Measurements from ENCODE around the gene COL23A1.

The COL23A1 gene

DNA sequence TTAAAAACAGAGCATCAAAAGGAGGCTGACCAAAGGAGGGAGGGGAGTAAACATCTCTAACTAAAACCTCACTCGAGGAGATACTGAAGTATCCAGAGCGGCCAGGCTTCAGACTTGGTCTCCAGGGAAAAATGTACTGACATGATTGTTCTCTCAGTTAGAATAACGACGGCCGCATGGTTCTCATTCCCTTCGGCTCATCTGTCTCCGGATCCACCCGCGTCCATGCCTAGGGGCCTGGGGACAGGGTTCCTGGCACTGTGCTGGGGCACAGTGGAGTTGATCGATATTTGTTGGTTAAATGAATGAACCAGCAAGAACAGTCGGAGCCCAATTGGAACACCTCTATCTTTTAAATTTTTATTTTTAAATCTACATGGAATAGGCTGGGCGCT, 190.5 kb downstream of the COL23A1 start:
- Histone ChIP-seq H3K27me3 (ENCODE audit: control insufficient read depth, insufficient read depth, low read length) (no peaks in the 10 kb centered on the region), H3K9ac (ENCODE audit: low read depth, low read length) (no peak overlapping the region), H3K36me3 (ENCODE audit: control insufficient read depth, insufficient read depth, low read length) (no peaks in the 10 kb centered on the region), H3K4me1 (ENCODE audit: control insufficient read depth, insufficient read depth, low read length) (no peaks in the 10 kb centered on the region; the same call in 1 of the 2 replicates), H3K27ac (ENCODE audit: low read depth, low read length) (no peak overlapping the region), H3K4me3 (ENCODE audit: low read depth, low read length) (no peak overlapping the region), H3K9me3 (ENCODE audit: control insufficient read depth, insufficient read depth, low read length) (no peaks in the 10 kb centered on the region)

DNA sequence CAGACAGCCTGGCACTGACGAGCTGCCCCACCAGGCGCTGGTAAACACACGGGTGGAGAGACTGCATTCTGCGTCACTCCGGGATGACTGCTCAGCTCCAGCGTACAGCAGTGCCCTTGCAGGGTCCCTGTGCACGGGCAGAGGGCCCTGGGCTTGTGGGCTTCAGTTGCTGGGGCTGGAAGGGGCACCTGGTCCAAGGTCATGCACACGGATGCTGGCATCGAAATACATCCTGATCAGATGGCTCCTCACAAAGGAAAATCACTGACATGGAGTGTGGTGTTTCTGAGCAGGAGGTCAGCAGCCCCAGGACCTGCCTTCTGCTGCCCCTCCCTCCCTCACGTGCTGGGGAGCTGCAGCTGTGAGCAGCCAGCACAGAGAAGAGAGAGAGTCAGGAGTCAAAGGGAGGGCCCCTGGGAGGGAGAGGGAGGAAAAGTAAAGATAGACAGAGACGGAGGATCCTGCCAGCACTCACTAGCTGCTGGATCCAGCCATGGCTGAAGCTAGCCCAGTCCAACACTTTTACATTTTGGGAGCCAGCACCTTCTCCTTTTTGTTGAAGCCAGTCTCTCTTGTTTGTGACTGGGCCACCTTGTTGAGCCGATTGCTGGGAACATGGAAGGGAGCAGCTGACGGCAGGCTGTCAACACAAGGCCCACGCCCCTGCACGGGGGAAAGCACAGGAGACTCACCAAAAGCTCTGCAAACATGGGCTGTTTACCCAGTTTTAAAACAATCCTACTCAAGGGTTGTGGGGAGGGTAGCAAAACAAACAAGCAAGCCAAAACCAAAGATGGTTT, 191.1 kb downstream of the COL23A1 start:
- Histone ChIP-seq H3K36me3 (ENCODE audit: control insufficient read depth, insufficient read depth, low read length) (no peaks in the 10 kb centered on the region), H3K27me3 (ENCODE audit: control insufficient read depth, insufficient read depth, low read length) (no peaks in the 10 kb centered on the region), H3K4me3 (ENCODE audit: low read depth, low read length) (no peak overlapping the region), H3K4me1 (ENCODE audit: control insufficient read depth, insufficient read depth, low read length) (no peaks in the 10 kb centered on the region; the same call in 1 of the 2 replicates), H3K9me3 (ENCODE audit: control insufficient read depth, insufficient read depth, low read length) (no peaks in the 10 kb centered on the region), H3K9ac (ENCODE audit: low read depth, low read length) (no peak overlapping the region), H3K27ac (ENCODE audit: low read depth, low read length) (no peak overlapping the region)

DNA sequence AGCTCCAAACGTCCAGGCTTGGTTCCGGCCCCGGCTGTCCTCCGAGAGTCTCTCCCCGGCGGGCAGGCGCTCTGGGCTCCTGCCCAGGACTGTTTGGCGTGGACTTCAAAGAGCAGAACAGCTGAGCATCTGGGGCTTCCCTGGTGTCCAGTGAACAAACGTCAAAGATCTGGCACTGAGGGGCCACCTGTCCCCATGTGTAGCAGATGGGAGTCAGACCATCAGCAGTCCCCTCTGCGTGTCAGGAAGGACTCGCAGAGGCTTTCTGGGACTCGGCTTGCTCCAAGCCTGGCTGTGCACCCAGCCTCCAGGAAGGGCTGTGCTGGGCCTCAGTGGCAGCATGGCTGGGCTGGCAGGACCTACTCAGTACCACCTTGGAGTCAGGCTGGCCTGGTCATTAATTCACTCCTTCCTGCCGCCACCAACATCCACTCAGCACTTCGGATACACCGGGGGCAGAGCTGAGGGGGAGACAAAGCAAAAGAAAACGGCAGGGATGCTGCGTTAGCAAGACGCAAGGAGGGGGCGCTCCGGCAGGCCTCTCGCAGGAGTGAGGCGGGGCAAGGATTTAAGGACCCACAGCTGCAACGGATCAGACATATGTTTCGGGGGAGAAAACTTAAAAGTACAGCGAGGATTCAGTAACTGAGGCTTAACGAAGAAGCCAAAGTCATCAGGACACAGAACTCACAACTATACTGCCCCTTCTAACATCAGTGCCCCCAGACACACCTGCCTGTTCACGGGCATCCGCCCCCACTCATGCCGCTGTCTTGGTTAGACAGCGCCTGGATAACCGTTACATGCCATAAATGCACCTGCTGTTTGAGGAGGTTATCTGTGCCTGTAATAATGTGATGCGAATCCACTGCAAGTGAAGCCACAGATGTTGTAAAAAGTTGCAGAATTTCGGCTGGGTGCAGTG, 193.1 kb downstream of the COL23A1 start:
- no peaks in the 10 kb centered on the region for H3K9me3 ChIP-seq (ENCODE audit: control insufficient read depth, insufficient read depth, low read length)
- no peaks in the 10 kb centered on the region for H3K27me3 ChIP-seq (ENCODE audit: control insufficient read depth, insufficient read depth, low read length)
- H3K9ac ChIP-seq (ENCODE audit: low read depth, low read length): no peak overlapping the region
- H3K36me3 ChIP-seq (ENCODE audit: control insufficient read depth, insufficient read depth, low read length): no peaks in the 10 kb centered on the region
- no peaks in the 10 kb centered on the region; the same call in 1 of the 2 replicates for H3K4me1 ChIP-seq (ENCODE audit: control insufficient read depth, insufficient read depth, low read length)
- H3K4me3 ChIP-seq (ENCODE audit: low read depth, low read length): no peak overlapping the region
- H3K27ac ChIP-seq (ENCODE audit: low read depth, low read length): no peak overlapping the region

GRCh38 chr5:178394074-178394473, 196.1 kb downstream of the COL23A1 start:
- Histone ChIP-seq H3K4me3 (ENCODE audit: low read depth, low read length) (no peak overlapping the region), H3K36me3 (ENCODE audit: control insufficient read depth, insufficient read depth, low read length) (no peaks in the 10 kb centered on the region), H3K9ac (ENCODE audit: low read depth, low read length) (no peak overlapping the region), H3K4me1 (ENCODE audit: control insufficient read depth, insufficient read depth, low read length) (no peaks in the 10 kb centered on the region; the same call in 1 of the 2 replicates), H3K9me3 (ENCODE audit: control insufficient read depth, insufficient read depth, low read length) (no peaks in the 10 kb centered on the region), H3K27ac (ENCODE audit: low read depth, low read length) (no peak overlapping the region), H3K27me3 (ENCODE audit: control insufficient read depth, insufficient read depth, low read length) (no peaks in the 10 kb centered on the region)

GRCh38 chr5:178392931-178393394, 197.2 kb downstream of the COL23A1 start:
- H3K4me3 ChIP-seq (ENCODE audit: low read depth, low read length): no peak overlapping the region
- H3K9ac ChIP-seq (ENCODE audit: low read depth, low read length): no peak overlapping the region
- no peaks in the 10 kb centered on the region for H3K36me3 ChIP-seq (ENCODE audit: control insufficient read depth, insufficient read depth, low read length)
- no peaks in the 10 kb centered on the region for H3K27me3 ChIP-seq (ENCODE audit: control insufficient read depth, insufficient read depth, low read length)
- no peaks in the 10 kb centered on the region; the same call in 1 of the 2 replicates for H3K4me1 ChIP-seq (ENCODE audit: control insufficient read depth, insufficient read depth, low read length)
- H3K9me3 ChIP-seq (ENCODE audit: control insufficient read depth, insufficient read depth, low read length): no peaks in the 10 kb centered on the region
- H3K27ac ChIP-seq (ENCODE audit: low read depth, low read length): no peak overlapping the region

DNA sequence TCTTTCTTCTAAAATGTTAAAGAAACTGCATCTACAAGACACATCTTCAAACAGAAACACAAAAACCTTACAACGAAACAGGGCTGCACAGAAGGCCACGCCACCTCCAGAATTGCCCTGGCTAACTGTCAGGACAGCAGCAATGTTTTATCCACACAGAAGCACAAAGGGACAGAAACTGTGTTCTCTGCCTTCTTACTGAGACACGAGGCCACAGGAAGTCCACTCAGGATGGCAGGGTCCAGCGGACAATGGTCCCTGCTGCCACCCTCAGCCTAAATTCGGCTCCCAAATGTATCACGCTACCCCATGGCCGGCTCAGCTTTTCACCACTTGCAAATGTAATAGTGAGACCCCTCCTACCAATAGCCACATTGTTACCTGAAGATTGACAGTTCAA, 197.8 kb downstream of the COL23A1 start:
- H3K36me3 ChIP-seq (ENCODE audit: control insufficient read depth, insufficient read depth, low read length): no peaks in the 10 kb centered on the region
- no peak overlapping the region for H3K27ac ChIP-seq (ENCODE audit: low read depth, low read length)
- no peak overlapping the region for H3K9ac ChIP-seq (ENCODE audit: low read depth, low read length)
- no peaks in the 10 kb centered on the region for H3K9me3 ChIP-seq (ENCODE audit: control insufficient read depth, insufficient read depth, low read length)
- no peaks in the 10 kb centered on the region; the same call in 1 of the 2 replicates for H3K4me1 ChIP-seq (ENCODE audit: control insufficient read depth, insufficient read depth, low read length)
- H3K4me3 ChIP-seq (ENCODE audit: low read depth, low read length): no peak overlapping the region
- no peaks in the 10 kb centered on the region for H3K27me3 ChIP-seq (ENCODE audit: control insufficient read depth, insufficient read depth, low read length)

- no peaks in the 10 kb centered on the region for H3K9me3 ChIP-seq (ENCODE audit: control insufficient read depth, insufficient read depth, low read length)
- no peak overlapping the region for H3K27ac ChIP-seq (ENCODE audit: low read depth, low read length)
- no peaks in the 10 kb centered on the region for H3K27me3 ChIP-seq (ENCODE audit: control insufficient read depth, insufficient read depth, low read length)
- 0 out of 2 replicates have a peak, but pooled peaks cover 7% of the 10 kb centered on the region for H3K4me1 ChIP-seq (ENCODE audit: control insufficient read depth, insufficient read depth, low read length)
- no peak overlapping the region for H3K9ac ChIP-seq (ENCODE audit: low read depth, low read length)
- no peaks in the 10 kb centered on the region for H3K36me3 ChIP-seq (ENCODE audit: control insufficient read depth, insufficient read depth, low read length)
- H3K4me3 ChIP-seq (ENCODE audit: low read depth, low read length): no peak overlapping the region
These were observed 198.7 kb downstream of the COL23A1 start for GRCh38 chr5:178391480-178391879.

DNA sequence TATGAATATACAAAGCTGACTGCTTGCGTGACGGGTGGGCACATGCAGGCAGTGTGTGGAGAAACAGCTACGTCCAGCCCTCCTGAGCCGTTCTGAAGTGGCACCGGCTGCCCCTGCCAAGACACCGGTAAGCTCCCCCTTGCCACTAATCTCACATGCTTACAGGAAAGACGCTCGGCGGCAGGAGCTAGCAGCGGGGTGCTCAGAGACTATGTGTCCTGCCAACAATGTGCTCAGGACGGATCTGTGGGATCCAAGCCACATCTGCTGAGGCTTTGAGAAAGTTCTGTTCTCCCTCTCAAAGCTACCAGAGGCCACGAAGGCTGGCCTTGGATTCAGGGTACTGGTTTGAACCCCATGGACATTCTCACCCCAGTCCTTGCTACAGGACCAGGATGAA, 200.4 kb downstream of the COL23A1 start:
- no peaks in the 10 kb centered on the region for H3K27me3 ChIP-seq (ENCODE audit: control insufficient read depth, insufficient read depth, low read length)
- peaks cover 7% of the 10 kb centered on the region; the same call in 1 of the 2 replicates for H3K4me1 ChIP-seq (ENCODE audit: control insufficient read depth, insufficient read depth, low read length)
- H3K9ac ChIP-seq (ENCODE audit: low read depth, low read length): no peak overlapping the region
- no peak overlapping the region for H3K27ac ChIP-seq (ENCODE audit: low read depth, low read length)
- no peaks in the 10 kb centered on the region for H3K9me3 ChIP-seq (ENCODE audit: control insufficient read depth, insufficient read depth, low read length)
- no peaks in the 10 kb centered on the region for H3K36me3 ChIP-seq (ENCODE audit: control insufficient read depth, insufficient read depth, low read length)
- no peak overlapping the region for H3K4me3 ChIP-seq (ENCODE audit: low read depth, low read length)

DNA sequence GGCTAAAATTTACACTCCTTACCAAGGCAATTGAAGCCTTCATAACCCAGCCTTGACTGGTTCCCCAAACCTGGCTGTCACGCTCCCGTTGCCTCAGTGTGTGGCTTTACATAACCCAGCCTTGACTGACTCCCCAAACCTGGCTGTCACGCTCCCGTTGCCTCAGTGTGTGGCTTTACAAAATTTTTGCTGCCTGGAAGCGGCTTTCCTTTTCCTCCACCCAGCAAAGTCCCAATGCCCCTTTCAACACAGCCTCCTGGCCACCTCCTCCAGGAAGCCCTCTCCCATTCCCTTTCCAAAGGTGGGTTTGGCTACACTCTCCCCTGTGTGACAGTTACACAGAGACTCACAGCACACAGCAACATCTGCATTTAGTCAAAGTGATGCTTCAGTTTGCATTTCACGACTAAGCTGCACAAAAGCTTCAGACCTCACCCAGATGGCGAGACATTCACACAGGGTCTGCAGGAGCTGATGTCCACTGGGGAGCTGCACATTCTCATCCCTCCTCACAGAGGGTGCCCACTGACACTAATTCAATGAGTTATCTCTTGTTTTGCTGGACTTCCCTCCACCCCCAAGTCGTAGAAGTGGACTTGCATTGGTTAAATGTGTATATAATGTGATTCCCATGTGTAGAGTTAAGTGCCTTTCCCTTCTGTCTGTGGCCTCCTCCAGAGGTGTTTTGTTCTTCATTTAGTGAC, 201.0 kb downstream of the COL23A1 start:
- peaks cover 7% of the 10 kb centered on the region; the same call in 1 of the 2 replicates for H3K4me1 ChIP-seq (ENCODE audit: control insufficient read depth, insufficient read depth, low read length)
- no peak overlapping the region for H3K4me3 ChIP-seq (ENCODE audit: low read depth, low read length)
- H3K9ac ChIP-seq (ENCODE audit: low read depth, low read length): no peak overlapping the region
- no peak overlapping the region for H3K27ac ChIP-seq (ENCODE audit: low read depth, low read length)
- H3K9me3 ChIP-seq (ENCODE audit: control insufficient read depth, insufficient read depth, low read length): no peaks in the 10 kb centered on the region
- H3K36me3 ChIP-seq (ENCODE audit: control insufficient read depth, insufficient read depth, low read length): no peaks in the 10 kb centered on the region
- H3K27me3 ChIP-seq (ENCODE audit: control insufficient read depth, insufficient read depth, low read length): no peaks in the 10 kb centered on the region

GRCh38 chr5:178388386-178389025, 201.7 kb downstream of the COL23A1 start:
- Histone ChIP-seq H3K36me3 (ENCODE audit: control insufficient read depth, insufficient read depth, low read length) (no peaks in the 10 kb centered on the region), H3K4me1 (ENCODE audit: control insufficient read depth, insufficient read depth, low read length) (peaks cover 7% of the 10 kb centered on the region; the same call in 1 of the 2 replicates), H3K9ac (ENCODE audit: low read depth, low read length) (no peak overlapping the region), H3K27me3 (ENCODE audit: control insufficient read depth, insufficient read depth, low read length) (no peaks in the 10 kb centered on the region), H3K4me3 (ENCODE audit: low read depth, low read length) (no peak overlapping the region), H3K27ac (ENCODE audit: low read depth, low read length) (no peak overlapping the region), H3K9me3 (ENCODE audit: control insufficient read depth, insufficient read depth, low read length) (no peaks in the 10 kb centered on the region)

Measured in HUES48 (cell line).